Fibroblast of lung (primary cell): ENCODE measurements around the gene PTPN22. TPM values are rescaled to one million over a fixed set of nuclear protein-coding genes. Genes with fewer than 3 reads are reported as not detected.

Experiments
- DNase-seq, 2 donors: peaks; one replicate each; pipeline versions ENCODE4 v3.0.0 to v3.0.0-alpha.2; 2010; ENCODE audit warnings: low read depth in 2 of 2
- H2AFZ ChIP-seq: 2 replicates; pipeline ENCODE4 v1.5.1; 2012; ENCODE audit warnings: low read length, control low read depth, inconsistent platforms
- H3K27ac ChIP-seq: 2 replicates; pipeline ENCODE4 v1.5.1; 2011; ENCODE audit warnings: low read length, control low read depth; ENCODE audit not compliant: insufficient read depth
- H3K27me3 ChIP-seq: 2 replicates; pipeline ENCODE4 v1.5.1; 2011; ENCODE audit warnings: mild to moderate bottlenecking, low read length; ENCODE audit not compliant: control insufficient read depth, insufficient read depth
- H3K36me3 ChIP-seq: 2 replicates; pipeline ENCODE4 v1.5.1; 2011; ENCODE audit warnings: low read length; ENCODE audit not compliant: control insufficient read depth, insufficient read depth
- H3K4me1 ChIP-seq: 2 replicates; pipeline ENCODE4 v1.5.1; 2011; ENCODE audit warnings: low read length; ENCODE audit not compliant: control insufficient read depth, insufficient read depth; ENCODE audit errors: extremely low read depth
- H3K4me2 ChIP-seq: 2 replicates; pipeline ENCODE4 v1.5.1; 2011; ENCODE audit warnings: low read length, control low read depth; ENCODE audit not compliant: insufficient read depth; ENCODE audit errors: extremely low read depth
- H3K4me3 ChIP-seq, 4 experiments: fragments of 200-600 bp in 1 of 4; sonication (generic) in 1 of 4; replicated peaks in 1 of 4; 2 replicates each; pipeline ENCODE4 v1.5.1; 2011 to 2016; ENCODE audit warnings: low read length in 4 of 4, low read depth in 3 of 4, mild to moderate bottlenecking in 3 of 4, control low read depth in 2 of 4, inconsistent platforms in 1 of 4, mixed read lengths in 1 of 4; ENCODE audit not compliant: insufficient read depth in 1 of 4; ENCODE audit errors: control extremely low read depth in 1 of 4
- H3K79me2 ChIP-seq: 2 replicates; pipeline ENCODE4 v1.5.1; 2012; ENCODE audit warnings: mild to moderate bottlenecking, low read length, inconsistent platforms; ENCODE audit not compliant: control insufficient read depth, insufficient read depth
- H3K9ac ChIP-seq: 2 replicates; pipeline ENCODE4 v1.5.1; 2011; ENCODE audit warnings: mild to moderate bottlenecking, low read length, control low read depth; ENCODE audit not compliant: insufficient read depth
- H3K9me3 ChIP-seq: 2 replicates; pipeline ENCODE4 v1.5.1; 2012; ENCODE audit warnings: low read depth, low read length; ENCODE audit not compliant: control insufficient read depth, insufficient read depth
- H4K20me1 ChIP-seq: 2 replicates; pipeline ENCODE4 v1.5.1; 2011; ENCODE audit warnings: low read length; ENCODE audit not compliant: control insufficient read depth, insufficient read depth; ENCODE audit errors: extremely low read depth
- EZH2 ChIP-seq: IDR thresholded peaks from 2 replicates; pipeline ENCODE4 v1.5.1; 2012; ENCODE audit warnings: low read length, control low read depth, mild to moderate bottlenecking; ENCODE audit errors: missing control alignments
- polyA minus RNA-seq: library from RNA; depleted of rRNA, polyadenylated mRNA; stranded (reverse); fragments of >200 nt; gene quantifications from 2 replicates; pipeline ENCODE4 v1.2.3, GENCODE V29; 2011; ENCODE audit warnings: low replicate concordance
- polyA plus RNA-seq, 2 donors: library from polyadenylated mRNA; depleted of rRNA in 1 of 2; stranded (reverse) in 1 of 2; unstranded in 1 of 2; fragments of >200 nt; gene quantifications; 2 replicates each; pipeline ENCODE4 v1.2.1, GENCODE V29; 2011 to 2012; ENCODE audit warnings: missing spikeins in 1 of 2
- total RNA-seq: library from RNA; depleted of rRNA; stranded (reverse); fragments of >200 nt; gene quantifications from 2 replicates; pipeline ENCODE4 v1.2.1, GENCODE V29; 2014
- TF ChIP-seq, protein P1 (sequence below), 2 donors: IDR thresholded peaks in 1 of 2; conservative IDR thresholded peaks in 1 of 2; 1 replicate in 1 of 2; 2 replicates in 1 of 2; pipeline ENCODE4 v1.5.1; 2011 to 2012; ENCODE audit warnings: low read length in 2 of 2, control low read depth in 1 of 2, inconsistent platforms in 1 of 2, low read depth in 1 of 2, mild to moderate bottlenecking in 1 of 2

The PTPN22 gene
- 0.26 and 0.33 TPM in 2 replicates for total RNA-seq
- 0.10 and 0.11 TPM in 2 replicates for polyA plus RNA-seq
- polyA plus RNA-seq (2012), result 0.07 and 0.08 TPM in 2 replicates
- not detected in 2 replicates for polyA minus RNA-seq

GRCh38 chr1:113871597-113872113, at the start of gene PTPN22:
PTPN22 (minus strand) TSS chr1:113871712.
- Histone ChIP-seq H3K27me3 (no peaks in the 10 kb centered on the region), H3K4me1 (peaks cover 6% of the 10 kb centered on the region), H3K4me3 (no peak within 1 kb of the TSS), H4K20me1 (no peaks in the 10 kb centered on the region), H3K79me2 (no peaks in the 10 kb centered on the region), H2AFZ (peak within 1 kb of the TSS; percentile 62), H3K9me3 (no peaks in the 10 kb centered on the region), H3K27ac (no peak within 1 kb of the TSS), H3K9ac (no peak within 1 kb of the TSS), H3K4me2 (no peak within 1 kb of the TSS), H3K36me3 (no peaks in the 10 kb centered on the region)
- DNase-seq, result peak; percentile 50 to 93
- TF ChIP-seq, protein P1, sequence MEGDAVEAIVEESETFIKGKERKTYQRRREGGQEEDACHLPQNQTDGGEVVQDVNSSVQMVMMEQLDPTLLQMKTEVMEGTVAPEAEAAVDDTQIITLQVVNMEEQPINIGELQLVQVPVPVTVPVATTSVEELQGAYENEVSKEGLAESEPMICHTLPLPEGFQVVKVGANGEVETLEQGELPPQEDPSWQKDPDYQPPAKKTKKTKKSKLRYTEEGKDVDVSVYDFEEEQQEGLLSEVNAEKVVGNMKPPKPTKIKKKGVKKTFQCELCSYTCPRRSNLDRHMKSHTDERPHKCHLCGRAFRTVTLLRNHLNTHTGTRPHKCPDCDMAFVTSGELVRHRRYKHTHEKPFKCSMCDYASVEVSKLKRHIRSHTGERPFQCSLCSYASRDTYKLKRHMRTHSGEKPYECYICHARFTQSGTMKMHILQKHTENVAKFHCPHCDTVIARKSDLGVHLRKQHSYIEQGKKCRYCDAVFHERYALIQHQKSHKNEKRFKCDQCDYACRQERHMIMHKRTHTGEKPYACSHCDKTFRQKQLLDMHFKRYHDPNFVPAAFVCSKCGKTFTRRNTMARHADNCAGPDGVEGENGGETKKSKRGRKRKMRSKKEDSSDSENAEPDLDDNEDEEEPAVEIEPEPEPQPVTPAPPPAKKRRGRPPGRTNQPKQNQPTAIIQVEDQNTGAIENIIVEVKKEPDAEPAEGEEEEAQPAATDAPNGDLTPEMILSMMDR (conservative IDR thresholded peaks at IDR 0.05 in 1 of 2, IDR thresholded peaks at IDR 0.05 in 1 of 2; ENCODE audit: low read depth in 1 of 2, low read length in 2 of 2), result no peak
- no peak for TF ChIP-seq EZH2

GRCh38 chr1:113918243-113918642, 46.7 kb upstream of the PTPN22 start:
- H3K79me2 ChIP-seq, result no peaks in the 10 kb centered on the region
- no peaks in the 10 kb centered on the region for H3K9me3 ChIP-seq
- peaks cover 3% of the 10 kb centered on the region for H3K4me1 ChIP-seq
- H3K4me2 ChIP-seq, result no peak overlapping the region
- no peak for TF ChIP-seq EZH2
- TF ChIP-seq, protein P1 (conservative IDR thresholded peaks at IDR 0.05 in 1 of 2, IDR thresholded peaks at IDR 0.05 in 1 of 2; ENCODE audit: low read depth in 1 of 2, low read length in 2 of 2), result no peak
- H4K20me1 ChIP-seq, result no peaks in the 10 kb centered on the region
- no peak overlapping the region for H3K27ac ChIP-seq
- DNase-seq, result no peak
- no peak overlapping the region for H2AFZ ChIP-seq
- H3K9ac ChIP-seq, result no peak overlapping the region
- H3K36me3 ChIP-seq, result no peaks in the 10 kb centered on the region
- H3K27me3 ChIP-seq, result no peaks in the 10 kb centered on the region
- H3K4me3 ChIP-seq, result no peak overlapping the region

GRCh38 chr1:113917400-113918082, 46.0 kb upstream of the PTPN22 start:
- Histone ChIP-seq H3K79me2 (no peaks in the 10 kb centered on the region), H3K4me2 (no peak overlapping the region), H4K20me1 (no peaks in the 10 kb centered on the region), H3K4me3 (no peak overlapping the region), H3K27ac (no peak overlapping the region), H3K27me3 (no peaks in the 10 kb centered on the region), H3K9me3 (no peaks in the 10 kb centered on the region), H3K4me1 (peaks cover 8% of the 10 kb centered on the region), H3K36me3 (no peaks in the 10 kb centered on the region), H2AFZ (no peak overlapping the region), H3K9ac (no peak overlapping the region)
- TF ChIP-seq EZH2, result no peak
- TF ChIP-seq, protein P1 (conservative IDR thresholded peaks at IDR 0.05 in 1 of 2, IDR thresholded peaks at IDR 0.05 in 1 of 2; ENCODE audit: low read depth in 1 of 2, low read length in 2 of 2), result no peak
- peak; percentile 4 to 18 for DNase-seq
